ENCODE results near the gene GNLY.

Gene GNLY

GRCh38 chr2:85698880-85699254, 4.7 kb downstream of the GNLY start:
- H3K9me3 ChIP-seq (ENCODE audit: low read length): no peaks in the 10 kb centered on the region
- no peak for TF ChIP-seq EZH2 (IDR thresholded peaks at IDR 0.05; ENCODE audit: borderline replicate concordance, low read length)
- TF ChIP-seq CTCF (IDR thresholded peaks at IDR 0.05; ENCODE audit: low read length): no peak
- H4K20me1 ChIP-seq (ENCODE audit: insufficient read depth, low read length): no peaks in the 10 kb centered on the region
- H3K9ac ChIP-seq (ENCODE audit: low read length): no peak overlapping the region
- H2AFZ ChIP-seq (ENCODE audit: low read length): no peak overlapping the region
- no peak overlapping the region for H3K4me2 ChIP-seq (ENCODE audit: low read length)
- no peaks in the 10 kb centered on the region for H3K36me3 ChIP-seq (ENCODE audit: insufficient read depth, low read length)
- H3K27ac ChIP-seq (ENCODE audit: low read depth, low read length, poor library complexity, severe bottlenecking): no peak overlapping the region
- no peaks in the 10 kb centered on the region for H3K27me3 ChIP-seq (ENCODE audit: insufficient read depth, low read length)
- H3K79me2 ChIP-seq (ENCODE audit: insufficient read depth, low read length): no peaks in the 10 kb centered on the region
- H3K4me3 ChIP-seq (ENCODE audit: low read depth, low read length, poor library complexity, severe bottlenecking): no peak overlapping the region
- no peaks in the 10 kb centered on the region for H3K9me2 ChIP-seq (ENCODE audit: low read depth, low read length)
- H3F3A ChIP-seq (ENCODE audit: insufficient read depth, low read length): no peaks in the 10 kb centered on the region
- no peaks in the 10 kb centered on the region for H3K4me1 ChIP-seq (ENCODE audit: insufficient read depth, low read length, severe bottlenecking)

DNA sequence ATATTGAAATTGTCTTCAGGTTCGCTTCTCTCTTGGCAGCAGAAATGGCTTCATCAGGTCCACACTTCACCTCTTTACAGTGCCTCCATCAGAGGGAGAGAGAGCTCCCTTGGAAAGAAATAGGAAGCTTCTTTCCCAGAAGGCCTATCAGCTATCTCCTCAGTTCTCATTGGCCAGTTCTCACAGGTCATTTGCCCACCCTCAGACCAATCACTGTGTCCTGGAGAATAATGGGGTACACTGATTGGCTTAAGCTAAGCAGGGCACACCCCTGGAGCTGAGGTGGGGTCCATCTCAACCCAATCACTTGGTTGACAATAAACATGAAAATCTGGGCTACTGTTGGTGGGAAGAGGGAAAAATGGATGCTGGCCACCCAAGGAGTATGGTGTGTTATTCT, 5.2 kb downstream of the GNLY start:
- Histone ChIP-seq H3K9me3 (ENCODE audit: low read length) (no peaks in the 10 kb centered on the region), H3K36me3 (ENCODE audit: insufficient read depth, low read length) (no peaks in the 10 kb centered on the region), H3K4me3 (ENCODE audit: low read depth, low read length, poor library complexity, severe bottlenecking) (no peak overlapping the region), H3F3A (ENCODE audit: insufficient read depth, low read length) (no peaks in the 10 kb centered on the region), H3K27ac (ENCODE audit: low read depth, low read length, poor library complexity, severe bottlenecking) (no peak overlapping the region), H4K20me1 (ENCODE audit: insufficient read depth, low read length) (no peaks in the 10 kb centered on the region), H2AFZ (ENCODE audit: low read length) (no peak overlapping the region), H3K4me1 (ENCODE audit: insufficient read depth, low read length, severe bottlenecking) (no peaks in the 10 kb centered on the region), H3K27me3 (ENCODE audit: insufficient read depth, low read length) (no peaks in the 10 kb centered on the region), H3K9ac (ENCODE audit: low read length) (no peak overlapping the region), H3K9me2 (ENCODE audit: low read depth, low read length) (no peaks in the 10 kb centered on the region), H3K79me2 (ENCODE audit: insufficient read depth, low read length) (no peaks in the 10 kb centered on the region), H3K4me2 (ENCODE audit: low read length) (no peak overlapping the region)
- TF ChIP-seq EZH2 (IDR thresholded peaks at IDR 0.05; ENCODE audit: borderline replicate concordance, low read length) (no peak), CTCF (IDR thresholded peaks at IDR 0.05; ENCODE audit: low read length) (no peak)

GRCh38 chr2:85702172-85702571, 8.0 kb downstream of the GNLY start:
- no peak overlapping the region for H2AFZ ChIP-seq (ENCODE audit: low read length)
- TF ChIP-seq EZH2 (IDR thresholded peaks at IDR 0.05; ENCODE audit: borderline replicate concordance, low read length) (no peak), CTCF (IDR thresholded peaks at IDR 0.05; ENCODE audit: low read length) (no peak)
- no peaks in the 10 kb centered on the region for H3K79me2 ChIP-seq (ENCODE audit: insufficient read depth, low read length)
- H3K4me1 ChIP-seq (ENCODE audit: insufficient read depth, low read length, severe bottlenecking): peaks cover 6% of the 10 kb centered on the region
- H3K9me3 ChIP-seq (ENCODE audit: low read length): no peaks in the 10 kb centered on the region
- H3K36me3 ChIP-seq (ENCODE audit: insufficient read depth, low read length): no peaks in the 10 kb centered on the region
- no peaks in the 10 kb centered on the region for H3F3A ChIP-seq (ENCODE audit: insufficient read depth, low read length)
- H3K9me2 ChIP-seq (ENCODE audit: low read depth, low read length): no peaks in the 10 kb centered on the region
- H3K27me3 ChIP-seq (ENCODE audit: insufficient read depth, low read length): no peaks in the 10 kb centered on the region; the same call in 1 of the 2 replicates
- no peak overlapping the region for H3K27ac ChIP-seq (ENCODE audit: low read depth, low read length, poor library complexity, severe bottlenecking)
- H4K20me1 ChIP-seq (ENCODE audit: insufficient read depth, low read length): no peaks in the 10 kb centered on the region
- no peak overlapping the region for H3K4me2 ChIP-seq (ENCODE audit: low read length)
- H3K9ac ChIP-seq (ENCODE audit: low read length): no peak overlapping the region
- no peak overlapping the region for H3K4me3 ChIP-seq (ENCODE audit: low read depth, low read length, poor library complexity, severe bottlenecking)

All from OCI-LY1 (cell line).